HG03378 (cell line): ENCODE measurements around the gene ADCY5.

Source experiments
- ATAC-seq: cut with Tn5 transposase; IDR thresholded peaks from one replicate; pipeline ENCODE4 v1.9.1; 2021; ENCODE audit warnings: mild to moderate bottlenecking, moderate library complexity; ENCODE audit not compliant: unreplicated experiment

Gene ADCY5

DNA sequence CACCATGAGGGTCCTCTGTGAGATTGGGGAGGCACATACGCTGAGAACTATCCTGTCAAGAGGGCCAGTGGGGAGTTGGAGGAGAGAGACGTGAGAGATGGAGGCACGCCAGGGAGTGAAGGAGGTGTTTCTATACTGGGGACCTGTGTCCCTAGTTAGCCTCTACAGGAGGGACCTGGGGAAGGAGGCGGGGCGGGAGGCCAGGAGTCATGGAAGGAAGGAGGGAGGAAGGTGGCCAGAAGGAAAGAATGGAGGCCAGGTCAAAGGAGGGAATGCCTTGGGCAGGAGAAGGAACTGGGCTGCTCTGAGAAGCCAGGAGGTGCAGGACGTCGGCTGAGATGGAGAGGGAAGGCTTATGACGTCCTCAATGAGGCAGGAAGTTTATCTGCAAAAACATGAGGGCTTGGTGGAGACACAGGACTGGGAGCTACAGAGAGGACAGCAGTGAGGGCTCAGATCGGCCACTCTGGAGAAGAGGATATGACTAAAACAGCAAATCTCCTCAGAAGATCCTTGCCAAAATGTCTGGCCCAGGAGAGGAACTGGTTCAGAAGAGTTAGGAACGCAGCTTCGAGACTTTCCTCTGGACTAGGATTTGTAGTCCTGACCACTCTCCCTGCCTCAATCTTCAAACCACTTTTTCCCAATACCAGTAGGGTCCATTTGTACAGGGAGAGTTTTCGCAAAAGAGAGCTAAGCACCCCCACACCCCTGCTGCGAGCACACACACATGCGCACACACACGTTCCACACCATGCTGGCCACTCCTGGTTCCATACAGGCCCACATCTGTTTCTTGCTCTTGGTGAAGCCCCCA is 59.9 kb downstream of the ADCY5 start:
- ATAC-seq: no peak

DNA sequence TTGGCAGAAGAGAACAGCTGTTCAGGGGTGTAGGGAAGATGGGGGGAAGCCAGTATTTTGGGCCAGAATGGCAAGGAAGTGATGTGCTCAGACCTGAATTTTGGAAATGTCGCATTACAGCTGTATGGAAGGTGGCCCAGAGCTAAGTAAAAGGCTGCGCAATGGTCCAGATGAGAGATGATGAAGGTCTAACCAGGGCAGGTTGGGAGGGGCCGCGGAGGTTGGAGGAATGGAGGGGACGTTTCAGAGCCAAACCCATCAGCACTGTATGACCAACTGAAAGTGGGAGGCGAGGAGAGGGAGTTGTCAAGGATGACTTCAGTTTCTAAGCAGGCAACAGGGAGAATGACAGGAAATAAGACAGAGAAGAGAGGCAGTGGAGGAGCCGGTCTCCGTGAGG is 60.8 kb downstream of the ADCY5 start:
- no peak for ATAC-seq

DNA sequence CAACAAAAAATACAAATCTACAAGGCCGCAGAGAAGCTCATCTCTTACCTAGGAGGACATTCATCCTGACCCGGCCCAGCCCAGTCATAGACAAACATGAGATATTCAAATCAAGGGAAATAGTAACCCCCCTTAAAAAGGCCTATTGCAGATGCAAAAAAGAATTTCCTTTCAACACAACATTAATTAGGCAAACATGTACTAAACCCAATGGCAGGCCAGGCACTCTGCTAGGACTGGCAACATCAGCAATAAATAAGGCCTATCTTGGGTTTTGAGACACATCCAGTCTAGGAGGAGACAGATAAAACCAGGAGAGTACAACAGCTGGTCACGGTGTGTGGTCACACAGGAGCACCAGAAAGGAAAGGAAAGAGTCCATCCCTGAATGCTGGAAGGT is 61.4 kb downstream of the ADCY5 start:
- no peak for ATAC-seq

- ATAC-seq: no peak
Measured at GRCh38 chr3:123386477-123387040, 62.3 kb downstream of the ADCY5 start.

DNA sequence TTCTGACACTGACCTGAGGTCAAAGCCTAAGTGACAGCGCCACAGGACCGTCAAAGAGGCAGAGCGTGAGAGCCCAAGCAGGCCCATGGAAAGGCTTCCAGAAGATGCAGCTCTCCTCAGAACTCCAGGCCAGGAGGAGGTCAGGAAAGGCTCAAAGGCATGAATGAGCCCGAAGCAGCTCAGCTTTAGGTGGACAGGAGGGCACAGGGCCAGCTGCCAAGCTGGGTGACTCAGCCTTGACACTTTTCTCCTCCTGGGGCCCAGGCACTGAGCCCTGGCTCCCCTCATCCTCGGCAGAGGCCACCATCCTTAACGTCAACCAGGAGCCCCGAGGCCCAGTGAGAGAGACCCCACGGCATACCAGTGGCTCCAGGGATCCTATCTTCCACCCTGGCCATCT is 62.9 kb downstream of the ADCY5 start:
- no peak for ATAC-seq

GRCh38 chr3:123385499-123385898 is 63.4 kb downstream of the ADCY5 start:
- no peak for ATAC-seq

DNA sequence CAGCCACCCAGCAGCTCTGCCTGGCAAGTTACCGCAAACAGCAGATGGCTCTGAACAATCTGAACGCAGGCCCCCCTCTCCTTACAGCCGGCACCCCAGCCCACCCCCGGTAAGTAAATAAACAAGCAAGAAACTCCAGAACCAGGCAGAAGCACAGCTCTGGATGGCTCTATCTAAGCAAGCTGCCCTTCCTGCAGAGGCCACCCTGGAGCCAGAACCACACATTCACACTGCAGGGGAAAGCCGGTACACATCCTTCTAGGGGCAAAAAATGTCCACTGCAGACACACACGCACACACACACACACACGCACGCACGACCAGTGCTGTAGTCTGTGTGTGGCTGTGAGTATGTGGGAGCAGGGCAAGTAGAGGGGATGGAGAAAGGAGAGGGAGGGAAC is 63.9 kb downstream of the ADCY5 start:
- no peak for ATAC-seq

- ATAC-seq: no peak
Measured at GRCh38 chr3:123384256-123384655, 64.6 kb downstream of the ADCY5 start.

DNA sequence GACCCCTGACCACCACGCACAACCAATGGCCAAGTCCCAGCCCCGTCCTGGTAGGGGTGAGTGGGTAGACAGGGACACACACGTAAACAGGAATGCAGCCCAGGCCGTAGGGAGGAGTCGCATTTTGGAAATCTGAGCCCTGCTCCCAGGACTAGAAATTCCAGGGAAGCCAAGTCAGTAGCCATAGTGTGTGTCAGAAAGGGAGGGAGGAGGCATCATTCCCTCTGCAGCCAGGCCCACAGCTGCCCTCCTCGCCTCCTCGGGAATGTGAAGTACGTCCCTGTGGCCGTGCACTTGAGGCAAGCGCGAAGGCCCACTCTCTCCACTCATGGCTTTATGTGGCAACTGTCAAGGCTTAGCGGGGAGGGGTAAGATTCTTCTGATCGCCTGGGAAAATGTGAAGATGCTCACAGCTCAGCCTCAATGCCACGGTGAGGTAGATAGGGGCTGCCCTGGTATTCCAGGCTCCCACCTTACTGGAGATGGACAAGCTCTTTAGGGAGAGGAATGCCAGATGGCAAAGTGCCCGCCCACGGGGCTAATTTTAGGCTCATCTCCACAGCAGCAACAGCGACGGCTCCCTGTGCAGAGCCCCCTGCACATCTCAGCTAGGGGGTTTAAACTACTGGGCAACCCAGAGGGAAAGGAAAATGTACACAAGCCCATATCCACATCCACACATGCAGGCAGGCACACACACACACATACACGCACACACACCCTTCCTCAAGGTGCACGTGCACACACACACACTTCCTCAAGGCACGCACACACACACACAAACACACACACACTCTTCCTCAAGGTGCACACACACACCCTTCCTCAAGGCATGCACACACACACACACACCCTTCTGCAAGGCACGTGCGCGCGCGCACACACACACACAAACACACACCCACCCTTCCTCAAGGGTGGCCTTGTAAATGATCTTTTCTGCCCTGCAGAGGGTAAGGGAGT is 65.5 kb downstream of the ADCY5 start:
- ATAC-seq: no peak

DNA sequence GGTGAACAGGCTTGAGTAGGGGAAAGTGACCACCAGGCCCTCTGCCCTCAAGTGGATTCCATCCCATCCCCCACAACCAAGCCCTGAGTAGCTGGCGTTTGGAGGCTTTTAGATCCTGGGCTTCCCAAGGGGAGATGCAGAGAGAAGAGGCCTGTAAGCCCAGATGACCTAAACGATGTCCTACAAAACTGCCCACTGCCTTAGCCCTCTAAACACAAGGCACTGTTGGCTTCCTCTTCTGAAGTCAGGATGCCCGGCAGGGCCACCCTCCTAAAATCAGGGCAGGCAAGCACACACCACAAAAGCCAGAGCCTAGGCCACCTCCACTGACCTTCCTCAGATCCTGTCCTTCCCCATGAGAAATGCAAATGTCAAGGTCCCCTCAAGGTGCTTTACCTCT is 68.6 kb downstream of the ADCY5 start:
- no peak for ATAC-seq

GRCh38 chr3:123379041-123379830 is 69.7 kb downstream of the ADCY5 start:
- no peak for ATAC-seq

- no peak for ATAC-seq
Measured at GRCh38 chr3:123378409-123378915, 70.4 kb downstream of the ADCY5 start.

DNA sequence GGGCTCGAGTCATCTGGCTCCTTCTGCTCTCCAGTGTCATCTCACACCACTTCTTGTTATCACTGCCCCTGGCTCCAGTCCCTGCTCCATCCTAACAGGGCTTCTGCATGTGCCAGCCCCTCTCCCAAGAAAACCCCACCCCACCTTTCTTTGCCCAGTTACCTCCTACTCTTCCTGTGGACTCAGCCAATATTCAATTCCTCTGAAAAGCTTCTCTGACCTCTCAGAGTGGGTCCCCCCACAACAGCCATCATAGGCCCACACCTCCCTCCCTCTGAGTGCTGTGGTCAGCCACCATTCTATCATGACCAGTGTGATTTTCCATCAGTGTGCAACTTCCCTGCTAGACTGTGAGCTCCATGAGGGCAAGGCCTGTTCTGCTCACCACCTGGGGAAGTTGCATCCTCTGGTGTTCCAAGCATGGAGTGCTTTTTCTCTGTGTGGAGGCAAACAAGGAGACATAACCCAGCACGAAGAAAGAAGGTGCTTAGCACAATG is 71.6 kb downstream of the ADCY5 start:
- ATAC-seq: no peak

GRCh38 chr3:123376451-123377242 is 72.2 kb downstream of the ADCY5 start:
- no peak for ATAC-seq

DNA sequence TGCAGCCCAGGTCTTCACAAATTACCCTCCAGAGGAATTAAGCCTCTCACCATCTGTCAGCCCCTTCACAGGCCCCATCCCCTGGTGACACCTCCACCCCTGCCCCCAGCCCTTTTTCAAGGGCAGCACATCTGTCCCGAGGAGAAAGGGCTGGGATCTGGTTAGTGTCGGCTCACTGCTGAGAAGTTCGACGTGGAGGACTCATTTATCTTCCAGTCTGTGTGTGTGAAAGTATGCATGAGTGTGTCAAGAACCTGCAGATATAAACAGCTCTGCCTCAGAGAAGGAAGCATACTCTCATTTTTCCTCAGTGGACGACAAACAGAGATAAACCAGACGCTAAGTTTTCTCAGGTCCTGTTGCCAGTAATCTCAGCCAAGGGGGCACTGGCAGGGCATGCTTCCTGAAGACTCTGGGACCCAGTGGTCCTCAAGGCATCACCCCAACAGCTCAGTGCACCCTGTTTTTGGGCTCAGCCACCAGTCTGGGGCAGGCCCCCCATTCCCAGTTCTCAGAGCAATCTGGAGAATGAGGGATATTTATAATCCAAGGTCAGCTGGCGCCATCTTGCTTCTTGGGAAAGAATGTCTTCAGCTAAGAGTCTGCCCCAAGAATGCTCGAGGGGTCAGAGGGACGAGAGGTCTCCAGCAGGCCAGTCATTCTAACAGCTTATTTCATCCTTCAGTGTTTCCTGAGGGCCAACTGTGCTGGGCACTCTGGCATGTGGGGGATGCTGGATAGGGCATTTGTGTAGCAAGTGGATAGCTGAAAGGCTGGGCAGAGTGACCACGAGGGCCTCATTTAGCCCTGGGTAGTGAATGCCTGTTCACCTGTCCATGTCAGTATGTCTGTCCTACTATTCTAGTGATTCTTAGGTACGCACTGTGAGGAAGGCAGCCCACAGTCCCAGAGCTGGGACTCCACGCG is 73.6 kb downstream of the ADCY5 start:
- no peak for ATAC-seq

- ATAC-seq: no peak
Measured at GRCh38 chr3:123374016-123374415, 74.9 kb downstream of the ADCY5 start.

- no peak for ATAC-seq
Measured at GRCh38 chr3:123373474-123373987, 75.4 kb downstream of the ADCY5 start.
